Neural cell (in vitro differentiated cells): ENCODE data around the gene GAL3ST3. TPM values are rescaled to one million over a fixed set of nuclear protein-coding genes. Genes with fewer than 3 reads are reported as not detected.

Experiments
- H2AFZ ChIP-seq: fragments of 200-600, 300-800 bp; sonication (generic), shearing (Covaris generic); 2 replicates; pipeline ENCODE4 v1.6.0; 2014; ENCODE audit warnings: low read depth, mild to moderate bottlenecking, antibody characterized with exemption, low read length, moderate library complexity
- H3F3A ChIP-seq: fragments of 200-600 bp; shearing (Covaris generic); 2 replicates; pipeline ENCODE4 v1.6.1; 2016; ENCODE audit warnings: mild to moderate bottlenecking, moderate library complexity, mixed read lengths, antibody characterized with exemption, low read length; ENCODE audit not compliant: insufficient read depth, poor library complexity, severe bottlenecking
- H3K27ac ChIP-seq: fragments of 200-600, 300-800 bp; sonication (generic), shearing (Covaris generic); 2 replicates; pipeline ENCODE4 v1.5.1; 2014; ENCODE audit warnings: mild to moderate bottlenecking, low read length, moderate library complexity
- H3K27me3 ChIP-seq: fragments of 300-800, 200-600 bp; sonication (generic), shearing (Covaris generic); 2 replicates; pipeline ENCODE4 v1.6.0; 2014; ENCODE audit warnings: mild to moderate bottlenecking, low read depth, low read length, moderate library complexity; ENCODE audit not compliant: insufficient read depth
- H3K36me3 ChIP-seq: fragments of 300-800, 200-600 bp; sonication (generic), shearing (Covaris generic); 2 replicates; pipeline ENCODE4 v1.5.1; 2014; ENCODE audit warnings: mild to moderate bottlenecking, antibody characterized with exemption, low read length, moderate library complexity; ENCODE audit not compliant: insufficient read depth
- H3K4me2 ChIP-seq: fragments of 300-800, 200-600 bp; sonication (generic), shearing (Covaris generic); 2 replicates; pipeline ENCODE4 v1.6.0; 2014; ENCODE audit warnings: mild to moderate bottlenecking, low read length
- H3K4me3 ChIP-seq: fragments of 300-800, 200-600 bp; sonication (generic), shearing (Covaris generic); 2 replicates; pipeline ENCODE4 v1.5.1; 2014; ENCODE audit warnings: mild to moderate bottlenecking, low read length, moderate library complexity
- H3K79me2 ChIP-seq: fragments of 200-600 bp; shearing (Covaris generic); replicated peaks from 2 replicates; pipeline ENCODE4 v1.6.0; 2014; ENCODE audit warnings: mild to moderate bottlenecking, low read length, moderate library complexity; ENCODE audit not compliant: insufficient read depth
- H3K9ac ChIP-seq: fragments of 300-800, 200-600 bp; sonication (generic), shearing (Covaris generic); 2 replicates; pipeline ENCODE4 v1.6.1; 2016; ENCODE audit warnings: mild to moderate bottlenecking, low read length, mixed read lengths
- H3K9me2 ChIP-seq: fragments of 200-600 bp; shearing (Covaris generic); 2 replicates; pipeline ENCODE4 v1.6.1; 2016; ENCODE audit warnings: mild to moderate bottlenecking, low read length, mixed read lengths; ENCODE audit not compliant: insufficient read depth
- H3K9me3 ChIP-seq: fragments of 200-600, 300-800 bp; sonication (generic), shearing (Covaris generic); 2 replicates; pipeline ENCODE4 v1.6.1; 2016; ENCODE audit warnings: mild to moderate bottlenecking, mixed run types, low read length, moderate library complexity, mixed read lengths
- H4K20me1 ChIP-seq: fragments of 200-600 bp; shearing (Covaris generic); 2 replicates; pipeline ENCODE4 v1.6.1; 2016; ENCODE audit warnings: mild to moderate bottlenecking, mixed run types; ENCODE audit not compliant: insufficient read depth
- EP300 ChIP-seq: fragments of 450-650 bp; conservative IDR thresholded peaks from 2 replicates; pipeline ENCODE4 v1.6.1; 2014; ENCODE audit warnings: antibody characterized with exemption, mild to moderate bottlenecking, moderate library complexity; ENCODE audit not compliant: poor library complexity, severe bottlenecking
- EZH2 ChIP-seq: fragments of 200-600, 300-800 bp; shearing (Covaris generic), sonication (generic); IDR thresholded peaks from 2 replicates; pipeline ENCODE4 v1.6.1; 2014; ENCODE audit warnings: antibody characterized with exemption, low read length, borderline replicate concordance, mild to moderate bottlenecking; ENCODE audit not compliant: insufficient read depth, poor library complexity, severe bottlenecking
- MXI1 ChIP-seq: fragments of 450-650 bp; conservative IDR thresholded peaks from 2 replicates; pipeline ENCODE4 v1.6.1; 2014; ENCODE audit warnings: antibody characterized with exemption, mild to moderate bottlenecking; ENCODE audit not compliant: poor library complexity, severe bottlenecking
- POLR2AphosphoS5 ChIP-seq: IDR thresholded peaks from 2 replicates; pipeline ENCODE4 v1.6.1; 2012
- RAD21 ChIP-seq: fragments of 450-650 bp; conservative IDR thresholded peaks from 2 replicates; pipeline ENCODE4 v1.6.1; 2014; ENCODE audit warnings: antibody characterized with exemption, mild to moderate bottlenecking, moderate library complexity
- SMC3 ChIP-seq: fragments of 450-650 bp; conservative IDR thresholded peaks from 2 replicates; pipeline ENCODE4 v1.6.1; 2014; ENCODE audit warnings: antibody characterized with exemption, mild to moderate bottlenecking, moderate library complexity; ENCODE audit not compliant: poor library complexity
- TAF1 ChIP-seq: IDR thresholded peaks from 2 replicates; pipeline ENCODE4 v1.6.1; 2012; ENCODE audit warnings: low read depth
- polyA plus RNA-seq: library from polyadenylated mRNA; depleted of rRNA; stranded (reverse); fragments of >200 nt; gene quantifications from 2 replicates; pipeline ENCODE4 v1.2.3, GENCODE V29; 2014
- TF ChIP-seq, protein P1 (sequence below): fragments of 450-650 bp; IDR thresholded peaks from 2 replicates; pipeline ENCODE4 v1.5.1; 2014; ENCODE audit warnings: antibody characterized with exemption, mild to moderate bottlenecking, moderate library complexity; ENCODE audit not compliant: poor library complexity, severe bottlenecking
- TF ChIP-seq, protein P2 (sequence below): IDR thresholded peaks from 2 replicates; pipeline ENCODE4 v1.6.1; 2012; ENCODE audit warnings: borderline replicate concordance

The GAL3ST3 gene
- polyA plus RNA-seq, 1 donor from 2014 or later: 17.2 TPM

DNA sequence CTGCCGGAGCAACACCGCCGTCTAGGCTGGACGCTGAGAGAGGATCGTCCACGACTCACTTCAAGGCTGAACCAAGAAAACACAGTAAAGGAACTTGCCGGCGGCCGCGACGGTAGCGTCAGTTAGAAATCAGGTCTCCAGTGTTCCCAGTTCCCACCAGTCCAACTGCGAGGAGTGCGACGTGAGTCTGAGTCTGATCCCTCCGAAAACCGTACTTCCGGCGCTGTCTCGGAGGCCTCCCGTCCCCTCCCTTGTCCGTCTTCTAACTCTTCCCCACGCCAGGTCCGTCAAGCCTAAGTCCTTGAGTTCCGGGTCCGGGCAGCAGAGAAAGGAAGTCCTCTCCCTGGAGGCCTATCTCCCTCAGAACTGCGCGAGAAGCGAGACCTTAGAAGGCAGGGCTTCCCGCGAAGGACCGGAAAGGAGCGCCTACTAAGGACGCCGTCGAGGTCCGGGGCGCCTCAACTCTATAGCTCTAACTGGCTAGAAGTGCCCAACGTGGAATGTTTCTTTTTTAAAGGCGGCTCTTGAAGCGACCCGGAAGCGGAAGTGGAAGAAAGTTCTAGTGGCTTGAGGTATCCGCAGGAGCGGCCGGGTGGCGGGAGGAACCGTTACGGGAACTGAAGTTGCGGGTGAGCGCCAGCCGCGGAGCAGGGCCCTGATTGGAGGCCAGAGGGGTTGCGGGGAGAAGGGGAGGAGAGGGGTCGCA is 46.9 kb downstream of the GAL3ST3 start, which contains the start of the genes BANF1 and EIF1AD:
Gene BANF1, plus strand, starts transcription at position 562 of the 706 bp plus-strand sequence. CDS start 748 bp downstream, outside the sequence.
Gene EIF1AD, minus strand, starts transcription at position 216 of the 706 bp plus-strand sequence. CDS start 1,768 bp downstream, outside the sequence.
- no peaks in the 10 kb centered on the region for H3K9me3 ChIP-seq
- H2AFZ ChIP-seq: peak within 1 kb of the TSS; percentile 74
- peak within 1 kb of the TSS; percentile 65 for H3K4me2 ChIP-seq
- peak within 1 kb of the TSS; percentile 87 for H3K4me3 ChIP-seq
- no peaks in the 10 kb centered on the region for H3K36me3 ChIP-seq
- no peaks in the 10 kb centered on the region for H3K9me2 ChIP-seq
- peak within 1 kb of the TSS; percentile 79 for H3K9ac ChIP-seq
- H3K27me3 ChIP-seq: no peaks in the 10 kb centered on the region
- H3K79me2 ChIP-seq: peaks cover 24% of the 10 kb centered on the region
- TF ChIP-seq, protein P1, sequence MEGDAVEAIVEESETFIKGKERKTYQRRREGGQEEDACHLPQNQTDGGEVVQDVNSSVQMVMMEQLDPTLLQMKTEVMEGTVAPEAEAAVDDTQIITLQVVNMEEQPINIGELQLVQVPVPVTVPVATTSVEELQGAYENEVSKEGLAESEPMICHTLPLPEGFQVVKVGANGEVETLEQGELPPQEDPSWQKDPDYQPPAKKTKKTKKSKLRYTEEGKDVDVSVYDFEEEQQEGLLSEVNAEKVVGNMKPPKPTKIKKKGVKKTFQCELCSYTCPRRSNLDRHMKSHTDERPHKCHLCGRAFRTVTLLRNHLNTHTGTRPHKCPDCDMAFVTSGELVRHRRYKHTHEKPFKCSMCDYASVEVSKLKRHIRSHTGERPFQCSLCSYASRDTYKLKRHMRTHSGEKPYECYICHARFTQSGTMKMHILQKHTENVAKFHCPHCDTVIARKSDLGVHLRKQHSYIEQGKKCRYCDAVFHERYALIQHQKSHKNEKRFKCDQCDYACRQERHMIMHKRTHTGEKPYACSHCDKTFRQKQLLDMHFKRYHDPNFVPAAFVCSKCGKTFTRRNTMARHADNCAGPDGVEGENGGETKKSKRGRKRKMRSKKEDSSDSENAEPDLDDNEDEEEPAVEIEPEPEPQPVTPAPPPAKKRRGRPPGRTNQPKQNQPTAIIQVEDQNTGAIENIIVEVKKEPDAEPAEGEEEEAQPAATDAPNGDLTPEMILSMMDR: peak; percentile 16
- TF ChIP-seq EZH2 (no peak), SMC3 (no peak), MXI1 (peak; percentile 92), TAF1 (peak; percentile 86), EP300 (peak; percentile 55), POLR2AphosphoS5 (peak; percentile 80), RAD21 (peak; percentile 24)
- TF ChIP-seq, protein P2, sequence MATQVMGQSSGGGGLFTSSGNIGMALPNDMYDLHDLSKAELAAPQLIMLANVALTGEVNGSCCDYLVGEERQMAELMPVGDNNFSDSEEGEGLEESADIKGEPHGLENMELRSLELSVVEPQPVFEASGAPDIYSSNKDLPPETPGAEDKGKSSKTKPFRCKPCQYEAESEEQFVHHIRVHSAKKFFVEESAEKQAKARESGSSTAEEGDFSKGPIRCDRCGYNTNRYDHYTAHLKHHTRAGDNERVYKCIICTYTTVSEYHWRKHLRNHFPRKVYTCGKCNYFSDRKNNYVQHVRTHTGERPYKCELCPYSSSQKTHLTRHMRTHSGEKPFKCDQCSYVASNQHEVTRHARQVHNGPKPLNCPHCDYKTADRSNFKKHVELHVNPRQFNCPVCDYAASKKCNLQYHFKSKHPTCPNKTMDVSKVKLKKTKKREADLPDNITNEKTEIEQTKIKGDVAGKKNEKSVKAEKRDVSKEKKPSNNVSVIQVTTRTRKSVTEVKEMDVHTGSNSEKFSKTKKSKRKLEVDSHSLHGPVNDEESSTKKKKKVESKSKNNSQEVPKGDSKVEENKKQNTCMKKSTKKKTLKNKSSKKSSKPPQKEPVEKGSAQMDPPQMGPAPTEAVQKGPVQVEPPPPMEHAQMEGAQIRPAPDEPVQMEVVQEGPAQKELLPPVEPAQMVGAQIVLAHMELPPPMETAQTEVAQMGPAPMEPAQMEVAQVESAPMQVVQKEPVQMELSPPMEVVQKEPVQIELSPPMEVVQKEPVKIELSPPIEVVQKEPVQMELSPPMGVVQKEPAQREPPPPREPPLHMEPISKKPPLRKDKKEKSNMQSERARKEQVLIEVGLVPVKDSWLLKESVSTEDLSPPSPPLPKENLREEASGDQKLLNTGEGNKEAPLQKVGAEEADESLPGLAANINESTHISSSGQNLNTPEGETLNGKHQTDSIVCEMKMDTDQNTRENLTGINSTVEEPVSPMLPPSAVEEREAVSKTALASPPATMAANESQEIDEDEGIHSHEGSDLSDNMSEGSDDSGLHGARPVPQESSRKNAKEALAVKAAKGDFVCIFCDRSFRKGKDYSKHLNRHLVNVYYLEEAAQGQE: peak; percentile 88
- H3F3A ChIP-seq: no peaks in the 10 kb centered on the region
- H3K27ac ChIP-seq: peak within 1 kb of the TSS; percentile 86
- H4K20me1 ChIP-seq: no peaks in the 10 kb centered on the region

DNA sequence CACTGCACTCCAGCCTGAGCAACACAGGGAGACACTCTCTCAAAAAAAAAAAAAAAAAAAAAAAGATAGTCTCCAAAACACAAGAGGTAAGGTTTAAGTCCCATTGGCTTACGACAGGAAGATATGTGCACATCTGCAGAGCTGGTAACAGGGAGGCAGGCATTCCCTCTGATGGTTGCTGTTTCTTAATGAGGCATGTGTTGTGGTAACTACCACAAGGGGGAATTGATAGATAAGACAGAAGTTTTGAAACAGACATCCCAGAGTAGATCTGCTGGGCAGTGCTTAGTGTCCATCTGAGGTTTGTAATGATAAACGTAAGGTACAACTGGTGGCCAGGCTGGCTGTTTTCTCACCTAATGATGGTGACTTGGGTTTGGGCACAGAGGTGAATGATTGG is 51.7 kb downstream of the GAL3ST3 start:
- peaks cover 15% of the 10 kb centered on the region for H3K79me2 ChIP-seq
- no peak overlapping the region for H3K9ac ChIP-seq
- no peaks in the 10 kb centered on the region for H3K27me3 ChIP-seq
- no peak overlapping the region for H2AFZ ChIP-seq
- TF ChIP-seq TAF1 (no peak), POLR2AphosphoS5 (no peak), RAD21 (no peak), EP300 (no peak), SMC3 (no peak), MXI1 (no peak), EZH2 (no peak)
- TF ChIP-seq, protein P1: no peak
- TF ChIP-seq, protein P2: no peak
- H3K36me3 ChIP-seq: no peaks in the 10 kb centered on the region
- H4K20me1 ChIP-seq: no peaks in the 10 kb centered on the region
- H3K27ac ChIP-seq: no peak overlapping the region
- no peaks in the 10 kb centered on the region for H3K9me3 ChIP-seq
- H3K4me2 ChIP-seq: no peak overlapping the region
- no peak overlapping the region for H3K4me3 ChIP-seq
- no peaks in the 10 kb centered on the region for H3K9me2 ChIP-seq
- H3F3A ChIP-seq: no peaks in the 10 kb centered on the region
